Thyroid gland (tissue), 4 donors: Measurements from ENCODE around the gene ARHGEF40.
A peak's percentile ranks its signal among the peaks of the same experiment; 100 is the strongest.

Source experiments
- POLR2A ChIP-seq, 2 donors: fragments of 450-650 bp; IDR thresholded peaks; one replicate each; pipeline ENCODE4 v1.6.1; 2017; ENCODE audit warnings: antibody characterized with exemption in 2 of 2, mild to moderate bottlenecking in 2 of 2, moderate library complexity in 1 of 2
- TF ChIP-seq, protein P1 (sequence below), 6 experiments: fragments of 200-600 bp in 3 of 6; fragments of 450-650 bp in 3 of 6; sonication (generic) in 3 of 6; IDR thresholded peaks; one replicate each; pipeline ENCODE4 v1.5.1; 2016 to 2019; ENCODE audit warnings: antibody characterized with exemption in 6 of 6, mild to moderate bottlenecking in 2 of 6, inconsistent platforms in 1 of 6, moderate library complexity in 1 of 6

DNA sequence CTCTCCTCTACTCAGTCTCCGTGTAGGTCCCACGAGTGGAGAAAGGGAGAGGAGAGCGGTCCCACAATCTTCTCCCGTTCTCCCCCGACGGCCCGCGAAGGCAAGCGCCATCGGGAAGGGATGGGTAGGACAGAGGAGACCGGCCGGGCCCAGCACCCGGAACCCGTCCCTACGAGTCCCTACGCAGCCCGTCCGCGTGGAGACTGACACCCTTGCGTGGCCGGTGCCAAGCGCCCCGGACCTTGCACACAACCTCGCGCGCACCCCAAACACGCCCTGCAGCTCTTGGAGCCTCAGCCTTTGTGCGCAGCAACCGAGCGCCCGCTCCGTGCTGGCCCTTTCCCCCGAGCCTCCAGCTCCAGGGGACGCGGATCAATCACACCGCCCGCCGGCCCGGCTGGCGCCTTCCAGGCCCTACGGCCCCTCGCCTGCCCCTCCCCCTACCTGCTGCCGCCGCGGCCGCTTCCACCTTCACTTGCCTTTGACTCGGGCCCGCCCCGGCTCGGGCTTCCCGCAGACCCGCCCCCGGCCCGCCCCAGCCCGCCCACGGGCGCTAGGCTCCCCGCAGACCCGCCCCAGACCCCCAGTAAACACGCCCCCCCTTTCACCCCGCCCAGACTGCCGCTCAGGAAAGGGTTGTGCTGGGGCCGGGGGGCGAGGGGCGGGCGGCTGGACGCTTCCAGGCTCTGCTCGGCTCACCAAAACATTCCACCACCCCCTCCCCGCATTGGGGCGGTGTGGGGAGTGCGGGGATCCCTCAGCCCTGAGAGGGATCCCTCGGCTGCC, 45.3 kb upstream of the ARHGEF40 start, which contains the start of gene NDRG2:
- TF ChIP-seq, protein P1, sequence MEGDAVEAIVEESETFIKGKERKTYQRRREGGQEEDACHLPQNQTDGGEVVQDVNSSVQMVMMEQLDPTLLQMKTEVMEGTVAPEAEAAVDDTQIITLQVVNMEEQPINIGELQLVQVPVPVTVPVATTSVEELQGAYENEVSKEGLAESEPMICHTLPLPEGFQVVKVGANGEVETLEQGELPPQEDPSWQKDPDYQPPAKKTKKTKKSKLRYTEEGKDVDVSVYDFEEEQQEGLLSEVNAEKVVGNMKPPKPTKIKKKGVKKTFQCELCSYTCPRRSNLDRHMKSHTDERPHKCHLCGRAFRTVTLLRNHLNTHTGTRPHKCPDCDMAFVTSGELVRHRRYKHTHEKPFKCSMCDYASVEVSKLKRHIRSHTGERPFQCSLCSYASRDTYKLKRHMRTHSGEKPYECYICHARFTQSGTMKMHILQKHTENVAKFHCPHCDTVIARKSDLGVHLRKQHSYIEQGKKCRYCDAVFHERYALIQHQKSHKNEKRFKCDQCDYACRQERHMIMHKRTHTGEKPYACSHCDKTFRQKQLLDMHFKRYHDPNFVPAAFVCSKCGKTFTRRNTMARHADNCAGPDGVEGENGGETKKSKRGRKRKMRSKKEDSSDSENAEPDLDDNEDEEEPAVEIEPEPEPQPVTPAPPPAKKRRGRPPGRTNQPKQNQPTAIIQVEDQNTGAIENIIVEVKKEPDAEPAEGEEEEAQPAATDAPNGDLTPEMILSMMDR (IDR thresholded peaks at IDR 0.05): peak in 1 of 6 experiments; percentile 2
- TF ChIP-seq POLR2A (IDR thresholded peaks at IDR 0.05): peak in 1 of 2 donors; percentile 76
